ENCODE measurements around the gene TOP1.

Gene TOP1

GRCh38 chr20:41028359-41029149, at the start of gene TOP1:
TOP1 (plus strand) TSS chr20:41028822; CDS start chr20:41029068, 246 bp downstream.
- peaks cover 6% of the 10 kb centered on the region for H3K27me3 Mint-ChIP-seq
- H3K36me3 Mint-ChIP-seq, result peaks cover 38% of the 10 kb centered on the region
- peak; percentile 100 for DNase-seq
- peaks cover 48% of the 10 kb centered on the region for H3K4me1 Mint-ChIP-seq
- CTCF ChIA-PET, result interaction anchor here (1.5 to 3.9 kb wide), 2 partner anchors 37 kb away, joined by 12 to 19 read pairs; no protein-coding TSS in a partner anchor
- H3K4me3 Mint-ChIP-seq, result peak within 1 kb of the TSS; percentile 82
- no peaks in the 10 kb centered on the region for H3K9me3 Mint-ChIP-seq
- H3K27ac Mint-ChIP-seq, result peak within 1 kb of the TSS; percentile 96

- Mint-ChIP-seq H3K4me1 (no peaks in the 10 kb centered on the region), H3K27me3 (peaks cover 47% of the 10 kb centered on the region), H3K9me3 (peaks cover 18% of the 10 kb centered on the region), H3K27ac (no peak overlapping the region), H3K36me3 (peaks cover 13% of the 10 kb centered on the region), H3K4me3 (no peak overlapping the region)
- DNase-seq, result no peak
- CTCF ChIA-PET, result interaction anchor here (1.3 kb wide), 1 partner anchor 11 kb away, joined by 3 read pairs; no protein-coding TSS in a partner anchor
These were observed 49.4 kb upstream of the TOP1 start for GRCh38 chr20:40979247-40979646.

- CTCF ChIA-PET, result interaction anchor here (1.4 to 1.5 kb wide), 3 partner anchors 10 to 115 kb away, joined by 4 read pairs; no protein-coding TSS in a partner anchor
- H3K27me3 Mint-ChIP-seq, result peaks cover 48% of the 10 kb centered on the region
These were observed 48.4 kb upstream of the TOP1 start for GRCh38 chr20:40980106-40980827.

GRCh38 chr20:40980828-40981310, 47.8 kb upstream of the TOP1 start:
- peaks cover 47% of the 10 kb centered on the region for H3K27me3 Mint-ChIP-seq
- peaks cover 13% of the 10 kb centered on the region for H3K36me3 Mint-ChIP-seq
- DNase-seq, result no peak
- H3K27ac Mint-ChIP-seq, result no peak overlapping the region
- no peak overlapping the region for H3K4me3 Mint-ChIP-seq
- H3K9me3 Mint-ChIP-seq, result peaks cover 18% of the 10 kb centered on the region
- no peaks in the 10 kb centered on the region for H3K4me1 Mint-ChIP-seq
- CTCF ChIA-PET, result interaction anchor here (1.4 to 1.5 kb wide), 3 partner anchors 9 to 114 kb away, joined by 4 read pairs; no protein-coding TSS in a partner anchor

More at GRCh38 chr20:40980106-40980827, 48.4 kb upstream of the TOP1 start:
- Mint-ChIP-seq H3K36me3 (peaks cover 13% of the 10 kb centered on the region), H3K27ac (no peak overlapping the region), H3K9me3 (peaks cover 18% of the 10 kb centered on the region), H3K4me1 (no peaks in the 10 kb centered on the region), H3K4me3 (no peak overlapping the region)
- DNase-seq, result no peak

GRCh38 chr20:40982415-40983145, 46.0 kb upstream of the TOP1 start:
- Mint-ChIP-seq H3K27me3 (peaks cover 31% of the 10 kb centered on the region), H3K36me3 (peaks cover 8% of the 10 kb centered on the region), H3K9me3 (peaks cover 10% of the 10 kb centered on the region), H3K4me3 (no peak overlapping the region), H3K27ac (no peak overlapping the region), H3K4me1 (peaks cover 16% of the 10 kb centered on the region)
- CTCF ChIA-PET, result interaction anchor here (2.1 to 3.0 kb wide), 2 partner anchors 112 to 153 kb away, joined by 5 to 11 read pairs; no protein-coding TSS in a partner anchor
- DNase-seq, result no peak

GRCh38 chr20:40983898-40984297, 44.7 kb upstream of the TOP1 start:
- CTCF ChIA-PET, result interaction anchor here (1.4 to 3.0 kb wide), 3 partner anchors 12 to 152 kb away, joined by 3 to 11 read pairs (median 5); no protein-coding TSS in a partner anchor
- Mint-ChIP-seq H3K9me3 (no peaks in the 10 kb centered on the region), H3K27ac (no peak overlapping the region), H3K36me3 (no peaks in the 10 kb centered on the region), H3K4me3 (no peak overlapping the region), H3K4me1 (peaks cover 18% of the 10 kb centered on the region), H3K27me3 (peaks cover 26% of the 10 kb centered on the region)
- DNase-seq, result no peak

GRCh38 chr20:40984496-40984895, 44.1 kb upstream of the TOP1 start:
- peaks cover 18% of the 10 kb centered on the region for H3K4me1 Mint-ChIP-seq
- CTCF ChIA-PET, result interaction anchor here (1.4 to 3.0 kb wide), 3 partner anchors 13 to 151 kb away, joined by 3 to 11 read pairs (median 5); no protein-coding TSS in a partner anchor
- no peak for DNase-seq
- no peak overlapping the region for H3K4me3 Mint-ChIP-seq
- no peaks in the 10 kb centered on the region for H3K36me3 Mint-ChIP-seq
- H3K9me3 Mint-ChIP-seq, result no peaks in the 10 kb centered on the region
- H3K27me3 Mint-ChIP-seq, result peaks cover 21% of the 10 kb centered on the region
- H3K27ac Mint-ChIP-seq, result no peak overlapping the region

GRCh38 chr20:40986774-40987173, 41.8 kb upstream of the TOP1 start:
- Mint-ChIP-seq H3K4me3 (no peak overlapping the region), H3K9me3 (no peaks in the 10 kb centered on the region), H3K27ac (peak overlapping the region; percentile 71), H3K4me1 (peaks cover 38% of the 10 kb centered on the region), H3K36me3 (no peaks in the 10 kb centered on the region), H3K27me3 (peaks cover 14% of the 10 kb centered on the region)
- CTCF ChIA-PET, result interaction anchor here (0.7 to 9.5 kb wide), 5 partner anchors 18 to 109 kb away, joined by 3 to 234 read pairs (median 4); no protein-coding TSS in a partner anchor
- DNase-seq, result no peak

- peak; percentile 80 for DNase-seq
- H3K27me3 Mint-ChIP-seq, result peaks cover 2% of the 10 kb centered on the region
- H3K9me3 Mint-ChIP-seq, result no peaks in the 10 kb centered on the region
- CTCF ChIA-PET, result interaction anchor here (0.6 to 9.5 kb wide), 43 partner anchors 9 to 349 kb away, joined by 3 to 234 read pairs (median 5); partner anchors contain the start of gene TOP1
- no peak overlapping the region for H3K4me3 Mint-ChIP-seq
- H3K36me3 Mint-ChIP-seq, result no peaks in the 10 kb centered on the region
- H3K4me1 Mint-ChIP-seq, result peaks cover 42% of the 10 kb centered on the region
- peak overlapping the region; percentile 71 for H3K27ac Mint-ChIP-seq
These were observed 38.0 kb upstream of the TOP1 start for GRCh38 chr20:40990542-40991120.

- H3K27ac Mint-ChIP-seq, result peak overlapping the region; percentile 56
- no peaks in the 10 kb centered on the region for H3K9me3 Mint-ChIP-seq
- H3K4me3 Mint-ChIP-seq, result no peak overlapping the region
- DNase-seq, result peak; percentile 36
- CTCF ChIA-PET, result interaction anchor here (0.6 to 9.5 kb wide), 47 partner anchors 9 to 348 kb away, joined by 3 to 234 read pairs (median 5); partner anchors contain the start of gene TOP1
- peaks cover 38% of the 10 kb centered on the region for H3K4me1 Mint-ChIP-seq
- no peaks in the 10 kb centered on the region for H3K27me3 Mint-ChIP-seq
- no peaks in the 10 kb centered on the region for H3K36me3 Mint-ChIP-seq
These were observed 37.3 kb upstream of the TOP1 start for GRCh38 chr20:40991181-40991889.

- H3K4me3 Mint-ChIP-seq, result no peak overlapping the region
- CTCF ChIA-PET, result interaction anchor here (0.8 to 9.5 kb wide), 19 partner anchors 10 to 345 kb away, joined by 3 to 234 read pairs (median 11); partner anchors contain the start of gene TOP1
- no peak for DNase-seq
- no peaks in the 10 kb centered on the region for H3K9me3 Mint-ChIP-seq
- H3K4me1 Mint-ChIP-seq, result peaks cover 26% of the 10 kb centered on the region
- H3K36me3 Mint-ChIP-seq, result no peaks in the 10 kb centered on the region
- H3K27me3 Mint-ChIP-seq, result no peaks in the 10 kb centered on the region
- no peak overlapping the region for H3K27ac Mint-ChIP-seq
These were observed 36.1 kb upstream of the TOP1 start for GRCh38 chr20:40992349-40993113.
